Mammary epithelial cell (primary cell): ENCODE results near the gene MOSMO.

Experiments used
- CTCF ChIP-seq, 2 donors: IDR thresholded peaks in 1 of 2; conservative IDR thresholded peaks in 1 of 2; 2 replicates each; pipeline ENCODE4 v1.5.1; 2011 to 2012; ENCODE audit warnings: inconsistent platforms in 2 of 2, low read length in 2 of 2, mild to moderate bottlenecking in 2 of 2, control low read depth in 1 of 2, low read depth in 1 of 2; ENCODE audit not compliant: insufficient read depth in 1 of 2; ENCODE audit errors: extremely low read depth in 1 of 2
- EZH2 ChIP-seq: IDR thresholded peaks from 2 replicates; pipeline ENCODE4 v1.6.1; 2012; ENCODE audit warnings: low read length, inconsistent platforms, borderline replicate concordance

DNA sequence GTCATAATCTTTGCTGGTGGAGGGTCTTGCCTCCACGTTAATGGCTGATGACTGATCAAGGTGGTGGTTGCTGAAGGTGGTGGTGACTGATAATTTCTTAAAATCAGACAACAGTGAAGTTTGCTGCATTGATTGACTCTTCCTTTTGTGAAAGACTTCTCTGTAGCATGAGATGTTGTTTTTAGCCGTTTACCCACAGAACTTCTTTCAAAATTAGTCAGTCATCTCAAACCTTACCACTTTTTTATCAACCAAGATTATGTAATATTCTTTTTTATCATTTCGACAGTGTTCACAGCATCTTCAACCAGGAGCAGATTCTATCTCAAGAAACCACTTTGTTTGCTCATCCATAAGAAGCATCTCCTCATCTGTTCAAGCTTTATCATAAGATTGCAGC is 48.9 kb upstream of the MOSMO start:
- TF ChIP-seq CTCF (conservative IDR thresholded peaks at IDR 0.05 in 1 of 2, IDR thresholded peaks at IDR 0.05 in 1 of 2; ENCODE audit: extremely low read depth in 1 of 2, insufficient read depth in 1 of 2, low read depth in 1 of 2, low read length in 2 of 2) (no peak), EZH2 (no peak)
